Glutamatergic neuron (in vitro differentiated cells): ENCODE results near the gene ZNF468. TPM values are rescaled to one million over a fixed set of nuclear protein-coding genes. Genes with fewer than 3 reads are reported as not detected.

Source experiments
- DNase-seq: peaks from one replicate; pipeline ENCODE4 v3.0.0; 2022
- H3K27ac Mint-ChIP-seq: one replicate; pipeline ENCODE4 v1.8.0; 2020; ENCODE audit warnings: mild to moderate bottlenecking, mixed read lengths, inconsistent platforms; ENCODE audit not compliant: unreplicated experiment
- H3K27me3 Mint-ChIP-seq: one replicate; pipeline ENCODE4 v1.8.0; 2020; ENCODE audit warnings: mild to moderate bottlenecking, moderate library complexity, mixed read lengths, inconsistent platforms; ENCODE audit not compliant: unreplicated experiment
- H3K36me3 Mint-ChIP-seq: one replicate; pipeline ENCODE4 v1.8.0; 2020; ENCODE audit warnings: mild to moderate bottlenecking, mixed read lengths, inconsistent platforms; ENCODE audit not compliant: unreplicated experiment
- H3K4me1 Mint-ChIP-seq: one replicate; pipeline ENCODE4 v1.8.0; 2020; ENCODE audit warnings: mild to moderate bottlenecking, low read depth, mixed read lengths, inconsistent platforms; ENCODE audit not compliant: unreplicated experiment
- H3K4me3 Mint-ChIP-seq: one replicate; pipeline ENCODE4 v1.8.0; 2020; ENCODE audit warnings: mild to moderate bottlenecking, mixed read lengths, inconsistent platforms; ENCODE audit not compliant: unreplicated experiment
- H3K9me3 Mint-ChIP-seq: one replicate; pipeline ENCODE4 v1.8.0; 2020; ENCODE audit warnings: mild to moderate bottlenecking, moderate library complexity, mixed read lengths, inconsistent platforms; ENCODE audit not compliant: unreplicated experiment
- CTCF ChIP-seq: fragments of 200-600 bp; sonication (generic); IDR thresholded peaks from one replicate; pipeline ENCODE4 v1.5.0; 2021; ENCODE audit not compliant: partially characterized antibody, unreplicated experiment
- total RNA-seq: library from RNA; stranded (reverse); fragmentation: NEBNext Ultra II Directional; extraction: Animal tissue kit (Norgen Biotek cat#: 25700); gene quantifications from one replicate; pipeline ENCODE4 v1.2.1, GENCODE V29; 2021; ENCODE audit not compliant: unreplicated experiment

Gene ZNF468
- total RNA-seq, 1 donor from 2014 or later = 44.6 TPM

DNA sequence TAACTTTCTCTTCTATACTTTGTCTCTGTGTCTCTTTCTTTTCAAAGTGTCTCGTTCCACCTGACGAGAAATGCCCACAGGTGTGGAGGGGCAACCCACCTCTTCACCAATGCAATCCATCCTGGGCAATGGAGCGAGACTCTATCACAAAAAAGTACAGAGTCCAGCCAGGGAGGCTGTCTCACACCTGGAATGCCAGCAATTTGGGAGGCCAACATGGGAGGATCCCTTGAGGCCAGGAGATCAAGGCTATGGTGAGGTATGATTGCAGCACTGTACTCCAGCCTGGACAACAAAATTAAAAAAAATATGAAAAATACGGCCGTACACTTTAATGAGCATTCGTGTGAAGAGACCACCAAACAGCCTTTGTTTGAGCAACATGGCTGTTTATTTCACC, 68.0 kb downstream of the ZNF468 start:
- TF ChIP-seq CTCF = no peak
- Mint-ChIP-seq H3K4me3 (no peak overlapping the region), H3K36me3 (peaks cover 14% of the 10 kb centered on the region), H3K27ac (no peak overlapping the region), H3K4me1 (peaks cover 10% of the 10 kb centered on the region), H3K9me3 (peaks cover 10% of the 10 kb centered on the region), H3K27me3 (peaks cover 13% of the 10 kb centered on the region)
- DNase-seq = no peak

Other genes with a start within 250 kb of the ZNF468 start
- 62.3 TPM for gene ZNF83, start 219.3 kb downstream of the ZNF468 start, total RNA-seq
- gene ZNF611, start 122.6 kb downstream of the ZNF468 start, total RNA-seq = 36.2 TPM
- 13.2 TPM for gene ZNF600, start 70.8 kb downstream of the ZNF468 start, total RNA-seq
- gene ZNF28, start 36.0 kb downstream of the ZNF468 start, total RNA-seq = 21.1 TPM
- 57.6 TPM for gene ZNF320, start 40.0 kb upstream of the ZNF468 start, total RNA-seq
- 3.8 TPM for gene ZNF888, start 65.8 kb upstream of the ZNF468 start, total RNA-seq
- gene ZNF816, start 105.3 kb upstream of the ZNF468 start, total RNA-seq = 11.9 TPM
- gene ERVV-1, start 156.3 kb upstream of the ZNF468 start, total RNA-seq = not detected
- not detected for gene ERVV-2, start 187.1 kb upstream of the ZNF468 start, total RNA-seq
- 127 TPM for gene ZNF160, start 245.8 kb upstream of the ZNF468 start, total RNA-seq